ENCODE measurements around the gene MYH10.

DNA sequence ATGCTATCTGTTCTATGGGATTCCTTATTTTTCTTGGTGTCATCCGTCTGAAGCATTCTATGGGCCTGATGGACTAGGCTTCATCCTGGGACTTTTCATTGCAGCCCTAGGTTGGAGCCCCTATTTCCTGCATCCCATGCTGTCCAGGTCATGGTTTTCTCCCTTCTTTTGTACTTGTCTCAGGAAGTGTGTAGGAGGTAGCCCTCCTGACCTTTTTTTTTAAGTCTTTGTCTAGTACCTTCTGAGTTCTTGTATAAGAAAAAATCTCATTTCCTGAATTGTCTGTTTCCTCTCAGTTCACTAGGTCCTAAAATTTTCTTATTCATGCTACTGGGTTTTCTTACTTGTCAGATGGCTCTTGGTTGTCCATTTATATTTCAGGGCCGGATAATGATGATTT, 188.8 kb downstream of the MYH10 start:
- TF ChIP-seq, protein P1, sequence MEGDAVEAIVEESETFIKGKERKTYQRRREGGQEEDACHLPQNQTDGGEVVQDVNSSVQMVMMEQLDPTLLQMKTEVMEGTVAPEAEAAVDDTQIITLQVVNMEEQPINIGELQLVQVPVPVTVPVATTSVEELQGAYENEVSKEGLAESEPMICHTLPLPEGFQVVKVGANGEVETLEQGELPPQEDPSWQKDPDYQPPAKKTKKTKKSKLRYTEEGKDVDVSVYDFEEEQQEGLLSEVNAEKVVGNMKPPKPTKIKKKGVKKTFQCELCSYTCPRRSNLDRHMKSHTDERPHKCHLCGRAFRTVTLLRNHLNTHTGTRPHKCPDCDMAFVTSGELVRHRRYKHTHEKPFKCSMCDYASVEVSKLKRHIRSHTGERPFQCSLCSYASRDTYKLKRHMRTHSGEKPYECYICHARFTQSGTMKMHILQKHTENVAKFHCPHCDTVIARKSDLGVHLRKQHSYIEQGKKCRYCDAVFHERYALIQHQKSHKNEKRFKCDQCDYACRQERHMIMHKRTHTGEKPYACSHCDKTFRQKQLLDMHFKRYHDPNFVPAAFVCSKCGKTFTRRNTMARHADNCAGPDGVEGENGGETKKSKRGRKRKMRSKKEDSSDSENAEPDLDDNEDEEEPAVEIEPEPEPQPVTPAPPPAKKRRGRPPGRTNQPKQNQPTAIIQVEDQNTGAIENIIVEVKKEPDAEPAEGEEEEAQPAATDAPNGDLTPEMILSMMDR (IDR thresholded peaks at IDR 0.05; ENCODE audit: borderline replicate concordance, extremely low read depth, low read length, poor library complexity, severe bottlenecking): no peak
- TF ChIP-seq EZH2 (IDR thresholded peaks at IDR 0.05; ENCODE audit: borderline replicate concordance, low read depth, low read length, severe bottlenecking): no peak

All from DND-41 (cell line).